BJ (cell line): ENCODE results near the gene MAGEB6B. TPM values are rescaled to one million over a fixed set of nuclear protein-coding genes. Genes with fewer than 3 reads are reported as not detected.
"Not testable (repeated sequence)": the region's sequence is repeated elsewhere in the genome, so short reads cannot be mapped to it uniquely, and the experiment has no call there.

Source experiments
- CTCF ChIA-PET: fragments of 350-600 bp; formaldehyde crosslinking; extraction: SDS; loops from one replicate; lab custom pipeline; 2021; ENCODE audit warnings: antibody characterized with exemption, inconsistent platforms; lab: Yijun Ruan, JAX
- POLR2A ChIA-PET: fragments of 300-600 bp; sonication (Branson Sonifier 250); formaldehyde crosslinking; extraction: SDS; loops from one replicate; lab custom pipeline; 2021; ENCODE audit warnings: antibody characterized with exemption; lab: Charles Lee
- DNase-seq: peaks from one replicate; pipeline ENCODE4 v3.0.0-alpha.2; 2011; ENCODE audit warnings: low read depth
- H3K27me3 ChIP-seq: 2 replicates; pipeline ENCODE4 v1.6.0; 2011; ENCODE audit warnings: low read length; ENCODE audit not compliant: control insufficient read depth, insufficient read depth
- H3K36me3 ChIP-seq: 2 replicates; pipeline ENCODE4 v1.5.1; 2011; ENCODE audit warnings: low read length; ENCODE audit not compliant: control insufficient read depth, insufficient read depth
- H3K4me3 ChIP-seq: 2 replicates; pipeline ENCODE4 v1.5.1; 2011; ENCODE audit warnings: low read depth, mild to moderate bottlenecking, control low read depth, low read length
- CTCF ChIP-seq: IDR thresholded peaks from 2 replicates; pipeline ENCODE4 v1.5.1; 2011; ENCODE audit warnings: low read depth, mild to moderate bottlenecking, control low read depth, inconsistent platforms, low read length, moderate library complexity; ENCODE audit not compliant: insufficient read depth
- polyA minus RNA-seq: library from RNA; depleted of rRNA, polyadenylated mRNA; stranded (reverse); fragments of >200 nt; gene quantifications from 2 replicates; pipeline ENCODE4 v1.2.3, GENCODE V29; 2011; rRNA and poly(A)+ RNA removed
- polyA plus RNA-seq: library from polyadenylated mRNA; depleted of rRNA; stranded (reverse); fragments of >200 nt; gene quantifications from 2 replicates; pipeline ENCODE4 v1.2.3, GENCODE V29; 2011; rRNA removed

Gene MAGEB6B, protein sequence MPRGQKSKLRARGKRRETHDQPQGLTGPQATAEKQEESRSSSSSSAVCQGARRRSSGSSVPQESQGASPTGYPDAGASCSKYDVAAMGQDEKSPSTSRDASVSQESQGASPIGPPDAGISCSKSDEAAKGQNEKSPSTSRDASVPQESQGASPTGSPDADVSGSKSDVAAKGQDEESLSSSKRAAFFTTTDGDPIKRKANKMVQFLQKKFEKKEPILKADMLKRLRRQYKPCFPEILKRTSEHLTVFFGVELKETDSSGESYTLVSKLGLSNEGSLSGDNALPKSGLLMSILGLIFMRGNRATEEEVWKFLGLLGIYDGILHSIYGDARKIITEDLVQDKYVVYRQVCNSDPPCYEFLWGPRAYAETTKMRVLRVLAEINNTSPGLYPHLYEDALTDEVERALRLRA
- polyA plus RNA-seq (not detected in 2 replicates), polyA minus RNA-seq (not detected in 2 replicates)

DNA sequence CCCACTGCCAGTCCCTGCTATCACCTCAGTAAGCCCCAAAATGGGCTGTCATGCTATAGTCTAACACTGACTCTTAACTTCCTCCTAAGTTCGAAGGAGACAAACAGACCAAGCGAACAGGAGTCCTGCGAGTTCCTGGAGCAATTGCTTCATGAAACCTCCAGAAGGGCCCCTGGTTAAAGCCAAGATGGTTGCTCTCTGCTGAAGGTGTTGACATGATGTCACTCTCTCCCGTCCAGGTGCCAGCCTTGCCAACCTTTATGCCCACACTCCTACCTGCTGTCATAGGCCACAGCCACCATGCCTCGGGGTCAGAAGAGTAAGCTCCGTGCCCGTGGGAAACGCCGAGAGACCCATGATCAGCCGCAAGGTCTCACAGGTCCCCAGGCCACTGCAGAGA, at the start of gene MAGEB6B:
Gene MAGEB6B (plus strand): TSS at position 301 of the 400 bp plus-strand sequence. CDS start 0 bp downstream, at position 301.
- DNase-seq, result no peak
- Histone ChIP-seq H3K4me3 (no peak within 1 kb of the TSS), H3K27me3 (no peaks in the 10 kb centered on the region), H3K36me3 (no peaks in the 10 kb centered on the region)
- CTCF ChIA-PET, result no interaction called here
- TF ChIP-seq CTCF, result no peak
- POLR2A ChIA-PET, result no interaction called here

DNA sequence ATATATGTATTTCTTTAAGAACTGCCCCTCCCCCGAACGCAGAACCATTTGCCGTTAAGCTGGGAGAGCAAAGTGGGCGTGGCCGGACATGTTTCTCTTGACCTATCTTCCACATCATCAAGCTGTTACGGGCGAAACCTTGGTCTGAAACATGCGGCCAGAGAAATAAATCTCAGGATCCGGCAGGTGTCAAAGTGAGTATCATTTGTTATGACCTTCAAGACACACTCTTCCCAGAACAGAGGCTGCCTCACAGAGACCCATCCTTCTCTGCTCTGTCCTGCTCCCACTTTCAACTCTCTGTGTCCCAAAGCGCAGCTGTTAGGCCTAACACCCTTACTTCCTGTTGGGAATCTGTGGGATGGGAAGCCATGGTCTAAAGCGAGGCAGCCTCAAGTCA, 22.1 kb upstream of the MAGEB6B start, which contains the start of gene MAGEB18:
Gene MAGEB18 (plus strand): TSS at position 70 of the 400 bp plus-strand sequence. CDS start 643 bp downstream, outside the sequence.
- H3K27me3 ChIP-seq, result no peaks in the 10 kb centered on the region
- H3K36me3 ChIP-seq, result no peaks in the 10 kb centered on the region
- POLR2A ChIA-PET, result no interaction called here
- H3K4me3 ChIP-seq, result no peak within 1 kb of the TSS
- DNase-seq, result no peak
- no peak for TF ChIP-seq CTCF
- CTCF ChIA-PET, result no interaction called here

DNA sequence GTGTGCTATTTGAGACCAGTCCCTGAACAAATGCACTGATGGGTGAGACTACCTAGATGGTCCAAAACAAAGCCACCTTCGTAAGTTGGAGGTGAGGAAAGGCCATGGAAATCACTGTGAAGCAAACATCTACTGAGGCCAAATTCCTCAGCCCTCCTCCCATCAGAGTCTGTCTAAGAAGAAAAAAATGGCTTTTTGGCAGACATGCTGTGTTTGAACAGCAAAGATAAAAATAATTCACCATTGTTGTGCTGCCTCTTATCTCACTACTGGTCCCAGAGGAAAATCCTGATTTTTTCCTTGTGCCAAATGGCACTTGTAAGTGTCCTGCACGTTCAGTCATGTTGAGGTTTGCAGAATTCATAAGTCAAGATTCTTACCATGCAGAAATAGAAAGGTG, 14.4 kb upstream of the MAGEB6B start:
- ChIA-PET POLR2A (no interaction called here), CTCF (no interaction called here)

DNA sequence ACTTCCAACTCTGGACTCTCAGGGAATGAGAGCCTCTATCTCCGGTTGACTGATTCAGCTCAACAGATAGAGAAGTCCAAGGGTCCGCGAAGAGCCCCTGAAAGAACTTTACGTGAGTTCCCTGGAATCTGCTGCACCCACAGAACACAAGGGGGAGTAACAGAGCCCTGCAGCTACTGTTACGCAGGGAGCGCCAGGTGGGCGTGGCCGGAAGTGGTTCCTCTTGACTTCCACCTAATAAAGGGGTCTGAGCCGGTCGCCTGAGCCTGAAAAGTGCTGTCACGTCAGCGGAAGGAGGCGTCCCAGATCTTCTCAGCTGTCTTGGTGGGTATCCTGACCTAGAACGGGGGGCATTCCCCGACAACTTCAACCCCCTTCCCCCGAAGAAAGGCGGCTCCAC, 31.8 kb downstream of the MAGEB6B start, which contains the start of gene MAGEB6:
Gene MAGEB6 (plus strand): TSS at position 237 of the 400 bp plus-strand sequence. CDS start 1,407 bp downstream, outside the sequence.
- H3K27me3 ChIP-seq, result no peaks in the 10 kb centered on the region
- ChIA-PET CTCF (no interaction called here), POLR2A (no interaction called here)
- H3K4me3 ChIP-seq, result no peak within 1 kb of the TSS
- no peak for DNase-seq
- no peak for TF ChIP-seq CTCF
- H3K36me3 ChIP-seq, result no peaks in the 10 kb centered on the region

More for the DNA sequence above, 14.4 kb upstream of the MAGEB6B start:
- Histone ChIP-seq H3K36me3 (no peaks in the 10 kb centered on the region), H3K27me3 (no peaks in the 10 kb centered on the region), H3K4me3 (no peak overlapping the region)
- no peak for TF ChIP-seq CTCF
- no peak for DNase-seq

GRCh38 chrX:26203561-26203960, 43.2 kb downstream of the MAGEB6B start:
- H3K36me3 ChIP-seq, result no peaks in the 10 kb centered on the region
- POLR2A ChIA-PET, result no interaction called here
- no peak for DNase-seq
- no peaks in the 10 kb centered on the region for H3K27me3 ChIP-seq
- no peak for TF ChIP-seq CTCF
- no peak overlapping the region for H3K4me3 ChIP-seq
- CTCF ChIA-PET, result no interaction called here

DNA sequence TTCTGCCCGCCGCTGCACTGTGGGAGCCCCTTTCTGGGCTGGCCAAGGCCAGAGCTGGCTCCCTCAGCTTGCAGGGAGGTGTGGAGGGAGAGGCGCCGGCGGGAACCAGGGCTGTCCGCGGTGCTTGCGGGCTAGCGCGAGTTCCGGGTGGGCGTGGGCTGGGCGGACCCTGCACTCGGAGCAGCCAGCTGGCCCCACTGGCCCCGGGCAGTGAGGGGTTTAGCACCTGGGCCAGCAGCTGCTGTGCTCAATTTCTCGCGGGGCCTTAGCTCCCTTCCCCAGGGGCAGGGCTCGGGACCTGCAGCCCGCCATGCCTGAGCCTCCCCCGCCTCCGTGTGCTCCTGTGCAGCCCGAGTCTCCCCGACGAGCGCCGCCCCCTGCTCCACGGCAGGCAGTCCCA, 44.3 kb downstream of the MAGEB6B start:
- POLR2A ChIA-PET, H3K4me3 ChIP-seq, CTCF ChIA-PET, H3K36me3 ChIP-seq, DNase-seq, H3K27me3 ChIP-seq: not testable (repeated sequence)
